Lower leg skin (tissue), 4 donors: ENCODE measurements around the gene TSSK6. TPM values are rescaled to one million over a fixed set of nuclear protein-coding genes. Genes with fewer than 3 reads are reported as not detected.

Experiments used
- DNase-seq, 2 donors: peaks; one replicate each; pipeline ENCODE4 v3.0.0-alpha.2; 2019; ENCODE audit warnings: low spot score in 2 of 2
- H3K4me3 ChIP-seq: fragments of 200-600 bp; sonication (generic); 2 replicates; pipeline ENCODE4 v1.5.1; 2017; ENCODE audit warnings: mild to moderate bottlenecking, low read depth; ENCODE audit not compliant: poor library complexity, severe bottlenecking
- CTCF ChIP-seq, 3 donors: fragments of 450-650 bp; IDR thresholded peaks; one replicate each; pipeline ENCODE4 v1.5.1; 2016; ENCODE audit warnings: antibody characterized with exemption in 3 of 3, mild to moderate bottlenecking in 3 of 3, moderate library complexity in 2 of 3
- POLR2A ChIP-seq, 2 donors: fragments of 450-650 bp; IDR thresholded peaks; one replicate each; pipeline ENCODE4 v1.6.1; 2016 to 2017; ENCODE audit warnings: antibody characterized with exemption in 2 of 2, mild to moderate bottlenecking in 1 of 2, moderate library complexity in 1 of 2
- WGBS, 2 donors: methylation state at CpG; one replicate each; pipeline ENCODE4 v1.1.5; 2018; 5-methylcytosine and 5-hydroxymethylcytosine counted together
- intact Hi-C: fragments of 100-400 bp; cut with DNase I; formaldehyde crosslinking; loops from one replicate; pipeline ENCODE4 v1.15.0; 2023; ENCODE audit warnings: low total_unique reads
- total RNA-seq, 4 donors: library from RNA; depleted of rRNA; stranded (reverse); fragments of >200 nt; gene quantifications; one replicate each; pipeline ENCODE4 v1.1.0, GENCODE V29; 2016

TSSK6 gene
- total RNA-seq, 4 donors from 2014 or later: 4.0 to 8.9 (median 6.7) TPM

GRCh38 chr19:19487950-19488874 is 27.1 kb downstream of the TSSK6 start:
- intact Hi-C loops: loop anchor here (5.0 kb wide), 1 partner anchor 121 kb away; no protein-coding TSS in a partner anchor
- TF ChIP-seq POLR2A (IDR thresholded peaks at IDR 0.05) (no peak), CTCF (IDR thresholded peaks at IDR 0.05) (no peak)
- 50 to 51% methylated on average over 20 of the region's 20 CpGs for WGBS, 2 donors
- H3K4me3 ChIP-seq: no peak overlapping the region
- no peak for DNase-seq

GRCh38 chr19:19487077-19487949 is 28.0 kb downstream of the TSSK6 start:
- no peak for TF ChIP-seq CTCF (IDR thresholded peaks at IDR 0.05)
- TF ChIP-seq POLR2A (IDR thresholded peaks at IDR 0.05): no peak
- WGBS, 2 donors: 61 to 62% methylated on average over 2 to 9 of the region's 9 CpGs
- intact Hi-C loops: loop anchor here (5.0 kb wide), 1 partner anchor 120 kb away; no protein-coding TSS in a partner anchor
- no peak overlapping the region for H3K4me3 ChIP-seq
- DNase-seq: no peak

GRCh38 chr19:19486343-19487076 is 28.8 kb downstream of the TSSK6 start:
- TF ChIP-seq POLR2A (IDR thresholded peaks at IDR 0.05) (no peak), CTCF (IDR thresholded peaks at IDR 0.05) (no peak)
- 49 to 69% methylated on average over 13 of the region's 15 CpGs for WGBS, 2 donors
- no peak overlapping the region for H3K4me3 ChIP-seq
- intact Hi-C loops: loop anchor here (5.0 kb wide), 1 partner anchor 119 kb away; no protein-coding TSS in a partner anchor
- no peak for DNase-seq

GRCh38 chr19:19485998-19486290 is 29.4 kb downstream of the TSSK6 start:
- H3K4me3 ChIP-seq: no peak overlapping the region
- no peak for TF ChIP-seq CTCF (IDR thresholded peaks at IDR 0.05)
- TF ChIP-seq POLR2A (IDR thresholded peaks at IDR 0.05): no peak

More at GRCh38 chr19:19485998-19486290, 29.4 kb downstream of the TSSK6 start:
- intact Hi-C loops: loop anchor here (5.0 kb wide), 1 partner anchor 119 kb away; no protein-coding TSS in a partner anchor
- DNase-seq: no peak
- 87 to 89% methylated on average over 5 of the region's 5 CpGs for WGBS, 2 donors
